GM23248 (cell line): ENCODE data around the gene SEC23IP. TPM values are rescaled to one million over a fixed set of nuclear protein-coding genes. Genes with fewer than 3 reads are reported as not detected.

Source experiments
- DNase-seq: peaks from one replicate; pipeline ENCODE4 v3.0.0-alpha.2; 2015
- H2AFZ ChIP-seq: fragments of 200-600 bp; sonication (generic); 2 replicates; pipeline ENCODE4 v1.6.1; 2016; ENCODE audit warnings: antibody characterized with exemption
- H3F3A ChIP-seq: fragments of 200-600 bp; sonication (generic); 2 replicates; pipeline ENCODE4 v1.6.1; 2016; ENCODE audit warnings: mild to moderate bottlenecking, antibody characterized with exemption, mixed run types; ENCODE audit not compliant: insufficient read depth
- H3K27ac ChIP-seq: fragments of 200-600 bp; sonication (generic); 2 replicates; pipeline ENCODE4 v1.5.1; 2016; ENCODE audit warnings: mild to moderate bottlenecking
- H3K27me3 ChIP-seq: fragments of 200-600 bp; sonication (generic); replicated peaks from 2 replicates; pipeline ENCODE4 v1.6.1; 2016; ENCODE audit warnings: mild to moderate bottlenecking; ENCODE audit not compliant: insufficient read depth
- H3K36me3 ChIP-seq: fragments of 200-600 bp; sonication (generic); 2 replicates; pipeline ENCODE4 v1.6.1; 2016; ENCODE audit warnings: low read depth, mild to moderate bottlenecking
- H3K4me1 ChIP-seq: fragments of 200-600 bp; sonication (generic); 2 replicates; pipeline ENCODE4 v1.6.1; 2016; ENCODE audit warnings: mild to moderate bottlenecking; ENCODE audit not compliant: insufficient read depth
- H3K4me2 ChIP-seq: fragments of 200-600 bp; sonication (generic); one replicate; pipeline ENCODE4 v1.6.1; 2016; ENCODE audit warnings: mild to moderate bottlenecking; ENCODE audit not compliant: unreplicated experiment
- H3K4me3 ChIP-seq: fragments of 200-600 bp; sonication (generic); 2 replicates; pipeline ENCODE4 v1.5.1; 2016; ENCODE audit warnings: mild to moderate bottlenecking
- H3K79me2 ChIP-seq: fragments of 200-600 bp; sonication (generic); 2 replicates; pipeline ENCODE4 v1.6.1; 2016; ENCODE audit warnings: mild to moderate bottlenecking; ENCODE audit not compliant: insufficient read depth
- H3K9ac ChIP-seq: fragments of 200-600 bp; sonication (generic); 2 replicates; pipeline ENCODE4 v1.6.1; 2016; ENCODE audit warnings: mild to moderate bottlenecking
- H3K9me2 ChIP-seq: fragments of 200-600 bp; sonication (generic); 2 replicates; pipeline ENCODE4 v1.6.1; 2016; ENCODE audit warnings: mixed run types, mild to moderate bottlenecking, moderate library complexity; ENCODE audit not compliant: insufficient read depth
- H3K9me3 ChIP-seq: fragments of 200-600 bp; sonication (generic); one replicate; pipeline ENCODE4 v1.6.1; 2017; ENCODE audit warnings: low read depth
- H4K20me1 ChIP-seq: fragments of 200-600 bp; sonication (generic); 2 replicates; pipeline ENCODE4 v1.6.0; 2016; ENCODE audit not compliant: insufficient read depth
- EZH2 ChIP-seq: fragments of 200-600 bp; sonication (generic); IDR thresholded peaks from 2 replicates; pipeline ENCODE4 v1.6.1; 2018; ENCODE audit warnings: antibody characterized with exemption, mild to moderate bottlenecking; ENCODE audit not compliant: insufficient read depth, poor library complexity, severe bottlenecking
- EZH2phosphoT487 ChIP-seq: fragments of 200-600 bp; sonication (generic); IDR thresholded peaks from 2 replicates; pipeline ENCODE4 v1.6.1; 2018; ENCODE audit warnings: antibody characterized with exemption, moderate library complexity, mild to moderate bottlenecking, low read depth; ENCODE audit not compliant: insufficient read depth
- WGBS, 2 experiments: methylation state at CpG; one replicate each; pipeline ENCODE4 v1.1.6; 2015 to 2017; ENCODE audit warnings: low lambda C conversion rate in 2 of 2, low coverage in 1 of 2; ENCODE audit errors: missing lambda C conversion rate in 2 of 2; 5-methylcytosine and 5-hydroxymethylcytosine counted together
- in situ Hi-C: fragments of 300-500 bp; cut with MboI; formaldehyde crosslinking; loops from 2 replicates; pipeline ENCODE4 v1.15.0; 2020
- polyA plus RNA-seq: library from polyadenylated mRNA; unstranded; fragments of >200 nt; fragmentation: Nextera tagmentation; extraction: Ambion mirVana; gene quantifications from 2 replicates; pipeline ENCODE4 v1.2.1, GENCODE V29; 2016
- total RNA-seq: library from RNA; depleted of rRNA; stranded (reverse); fragments of >200 nt; shearing (Covaris generic); gene quantifications from 2 replicates; pipeline ENCODE4 v1.2.3, GENCODE V29; 2014; rRNA removed

Gene SEC23IP
- total RNA-seq (19.3 and 23.6 TPM in 2 replicates), polyA plus RNA-seq (44.2 and 55.0 TPM in 2 replicates)

- no peaks in the 10 kb centered on the region for H3K36me3 ChIP-seq
- 1% methylated on average over 56 to 60 of the region's 61 CpGs for WGBS, 2 experiments
- in situ Hi-C loops = no loop called here
- TF ChIP-seq EZH2 = no peak
- no peak for TF ChIP-seq EZH2phosphoT487
- peak within 1 kb of the TSS; percentile 64 for H3K27ac ChIP-seq
- peak within 1 kb of the TSS; percentile 96 for H3K9ac ChIP-seq
- peak; percentile 99 for DNase-seq
- H3K4me1 ChIP-seq = peaks cover 33% of the 10 kb centered on the region
- H3K79me2 ChIP-seq = peaks cover 56% of the 10 kb centered on the region
- peak within 1 kb of the TSS; percentile 94 for H3K4me3 ChIP-seq
- H2AFZ ChIP-seq = peak within 1 kb of the TSS; percentile 89
- H3F3A ChIP-seq = peaks cover 37% of the 10 kb centered on the region
- no peaks in the 10 kb centered on the region for H3K27me3 ChIP-seq
- peak within 1 kb of the TSS; percentile 89 for H3K4me2 ChIP-seq
- no peaks in the 10 kb centered on the region for H3K9me2 ChIP-seq
- no peaks in the 10 kb centered on the region for H3K9me3 ChIP-seq
- peaks cover 10% of the 10 kb centered on the region; the same call in 1 of the 2 replicates for H4K20me1 ChIP-seq
These were observed at the start of gene SEC23IP for GRCh38 chr10:119892188-119893065. Gene SEC23IP (plus strand): TSS chr10:119892730. CDS start chr10:119892783, 53 bp downstream.

GRCh38 chr10:119845656-119846055 lies 46.9 kb upstream of the SEC23IP start:
- no peaks in the 10 kb centered on the region for H4K20me1 ChIP-seq
- no peaks in the 10 kb centered on the region for H3K9me2 ChIP-seq
- H3K9me3 ChIP-seq = no peaks in the 10 kb centered on the region
- no peak overlapping the region for H3K4me2 ChIP-seq
- H3K9ac ChIP-seq = no peak overlapping the region
- H3K79me2 ChIP-seq = peaks cover under 1% of the 10 kb centered on the region; the same call in 1 of the 2 replicates
- peaks cover 59% of the 10 kb centered on the region for H3K36me3 ChIP-seq
- no peak overlapping the region for H3K27ac ChIP-seq
- H3F3A ChIP-seq = peaks cover 8% of the 10 kb centered on the region
- no peak overlapping the region for H2AFZ ChIP-seq
- no peak overlapping the region for H3K4me3 ChIP-seq
- TF ChIP-seq EZH2phosphoT487 = no peak
- TF ChIP-seq EZH2 = no peak
- DNase-seq = no peak
- WGBS, 2 experiments = 97 to 100% methylated on average over 1 of the region's 1 CpG
- H3K4me1 ChIP-seq = peaks cover 17% of the 10 kb centered on the region
- no peaks in the 10 kb centered on the region for H3K27me3 ChIP-seq
- in situ Hi-C loops = no loop called here

GRCh38 chr10:119849031-119849789 lies 43.3 kb upstream of the SEC23IP start:
- WGBS, 2 experiments = 58 to 60% methylated on average over 6 of the region's 6 CpGs
- peaks cover 8% of the 10 kb centered on the region for H3F3A ChIP-seq
- H3K9me3 ChIP-seq = no peaks in the 10 kb centered on the region
- H3K4me1 ChIP-seq = peaks cover 17% of the 10 kb centered on the region
- 0 out of 2 replicates have a peak overlapping the region, but pooled peaks have one; percentile 1 for H2AFZ ChIP-seq
- no peak for TF ChIP-seq EZH2
- TF ChIP-seq EZH2phosphoT487 = no peak
- peak overlapping the region; percentile 40 for H3K4me2 ChIP-seq
- in situ Hi-C loops = no loop called here
- DNase-seq = peak; percentile 39
- 0 out of 2 replicates have a peak overlapping the region, but pooled peaks have one; percentile 18 for H3K27ac ChIP-seq
- no peaks in the 10 kb centered on the region for H4K20me1 ChIP-seq
- peaks cover 51% of the 10 kb centered on the region for H3K36me3 ChIP-seq
- H3K9ac ChIP-seq = no peak overlapping the region
- no peaks in the 10 kb centered on the region for H3K9me2 ChIP-seq
- no peaks in the 10 kb centered on the region for H3K27me3 ChIP-seq
- peak overlapping the region; percentile 8; the same call in 1 of the 2 replicates for H3K4me3 ChIP-seq
- peaks cover 22% of the 10 kb centered on the region for H3K79me2 ChIP-seq

GRCh38 chr10:119849944-119850343 lies 42.6 kb upstream of the SEC23IP start:
- no peaks in the 10 kb centered on the region for H3K9me2 ChIP-seq
- H3K27ac ChIP-seq = peak overlapping the region; percentile 18; the same call in 1 of the 2 replicates
- H3K9me3 ChIP-seq = no peaks in the 10 kb centered on the region
- H3K4me1 ChIP-seq = peaks cover 17% of the 10 kb centered on the region
- no peak overlapping the region for H3K9ac ChIP-seq
- in situ Hi-C loops = loop anchor here (10.0 kb wide), 3 partner anchors 105 to 245 kb away; no protein-coding TSS in a partner anchor
- peaks cover 8% of the 10 kb centered on the region for H3F3A ChIP-seq
- peaks cover 23% of the 10 kb centered on the region for H3K79me2 ChIP-seq
- TF ChIP-seq EZH2phosphoT487 (no peak), EZH2 (no peak)
- DNase-seq = no peak
- peak overlapping the region; percentile 40 for H3K4me2 ChIP-seq
- H4K20me1 ChIP-seq = no peaks in the 10 kb centered on the region
- H3K27me3 ChIP-seq = no peaks in the 10 kb centered on the region
- H3K36me3 ChIP-seq = peaks cover 45% of the 10 kb centered on the region
- WGBS, 2 experiments = 93 to 98% methylated on average over 3 of the region's 3 CpGs
- no peak overlapping the region for H2AFZ ChIP-seq
- H3K4me3 ChIP-seq = peak overlapping the region; percentile 8; the same call in 1 of the 2 replicates
